ENCODE data around the gene PPFIBP1.

The PPFIBP1 gene

DNA sequence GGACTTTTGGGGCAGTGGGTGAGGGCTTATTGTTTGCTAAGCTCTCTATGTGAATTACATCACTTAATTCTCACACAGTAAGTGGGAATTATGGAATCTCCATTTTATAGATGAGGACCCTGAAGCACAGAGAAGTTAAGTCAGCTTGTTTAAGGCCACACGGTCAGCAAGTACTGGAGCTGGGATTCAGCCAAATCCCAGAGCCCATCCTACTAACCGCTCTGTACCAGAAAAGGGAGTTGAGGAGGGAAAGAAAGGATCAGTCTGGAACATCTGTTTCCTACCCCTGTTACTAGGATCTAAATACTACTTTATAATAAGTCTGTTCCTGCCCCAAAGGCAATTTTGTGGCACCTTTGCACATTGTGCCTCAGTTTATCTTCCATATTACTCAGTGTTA, 42.6 kb downstream of the PPFIBP1 start:
- H3K4me3 ChIP-seq (ENCODE audit: low read depth, low read length, poor library complexity, severe bottlenecking): no peak overlapping the region
- no peak overlapping the region for H3K27ac ChIP-seq (ENCODE audit: low read depth, low read length, poor library complexity, severe bottlenecking)
- H3K9me2 ChIP-seq (ENCODE audit: low read depth, low read length): no peaks in the 10 kb centered on the region
- H4K20me1 ChIP-seq (ENCODE audit: insufficient read depth, low read length): no peaks in the 10 kb centered on the region
- no peaks in the 10 kb centered on the region for H3K9me3 ChIP-seq (ENCODE audit: low read length)
- no peak overlapping the region for H2AFZ ChIP-seq (ENCODE audit: low read length)
- H3K79me2 ChIP-seq (ENCODE audit: insufficient read depth, low read length): no peaks in the 10 kb centered on the region
- H3K9ac ChIP-seq (ENCODE audit: low read length): no peak overlapping the region
- H3K4me2 ChIP-seq (ENCODE audit: low read length): no peak overlapping the region
- H3F3A ChIP-seq (ENCODE audit: insufficient read depth, low read length): no peaks in the 10 kb centered on the region
- no peaks in the 10 kb centered on the region for H3K27me3 ChIP-seq (ENCODE audit: insufficient read depth, low read length)
- TF ChIP-seq, protein P1, sequence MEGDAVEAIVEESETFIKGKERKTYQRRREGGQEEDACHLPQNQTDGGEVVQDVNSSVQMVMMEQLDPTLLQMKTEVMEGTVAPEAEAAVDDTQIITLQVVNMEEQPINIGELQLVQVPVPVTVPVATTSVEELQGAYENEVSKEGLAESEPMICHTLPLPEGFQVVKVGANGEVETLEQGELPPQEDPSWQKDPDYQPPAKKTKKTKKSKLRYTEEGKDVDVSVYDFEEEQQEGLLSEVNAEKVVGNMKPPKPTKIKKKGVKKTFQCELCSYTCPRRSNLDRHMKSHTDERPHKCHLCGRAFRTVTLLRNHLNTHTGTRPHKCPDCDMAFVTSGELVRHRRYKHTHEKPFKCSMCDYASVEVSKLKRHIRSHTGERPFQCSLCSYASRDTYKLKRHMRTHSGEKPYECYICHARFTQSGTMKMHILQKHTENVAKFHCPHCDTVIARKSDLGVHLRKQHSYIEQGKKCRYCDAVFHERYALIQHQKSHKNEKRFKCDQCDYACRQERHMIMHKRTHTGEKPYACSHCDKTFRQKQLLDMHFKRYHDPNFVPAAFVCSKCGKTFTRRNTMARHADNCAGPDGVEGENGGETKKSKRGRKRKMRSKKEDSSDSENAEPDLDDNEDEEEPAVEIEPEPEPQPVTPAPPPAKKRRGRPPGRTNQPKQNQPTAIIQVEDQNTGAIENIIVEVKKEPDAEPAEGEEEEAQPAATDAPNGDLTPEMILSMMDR (IDR thresholded peaks at IDR 0.05; ENCODE audit: low read length): no peak
- TF ChIP-seq EZH2 (IDR thresholded peaks at IDR 0.05; ENCODE audit: borderline replicate concordance, low read length): no peak
- no peaks in the 10 kb centered on the region for H3K4me1 ChIP-seq (ENCODE audit: insufficient read depth, low read length, severe bottlenecking)
- H3K36me3 ChIP-seq (ENCODE audit: insufficient read depth, low read length): no peaks in the 10 kb centered on the region

DNA sequence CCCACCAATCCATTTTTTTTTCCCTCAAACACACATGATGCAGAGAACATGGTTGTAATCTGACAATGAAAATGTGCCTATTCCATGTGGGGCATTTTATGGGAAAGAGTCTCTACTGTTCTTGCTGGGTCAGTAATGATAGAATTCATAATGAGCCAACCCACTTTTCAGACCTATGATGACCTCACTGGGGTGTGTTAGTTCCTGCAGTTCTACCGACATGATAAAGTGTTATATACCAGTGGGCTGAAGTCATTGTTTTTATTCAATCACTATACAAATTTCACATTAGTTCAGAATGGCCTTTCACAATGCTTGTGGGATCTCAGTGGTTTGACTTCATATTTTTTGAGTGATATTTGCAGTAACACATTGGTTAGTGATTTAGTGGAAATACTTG, 47.5 kb downstream of the PPFIBP1 start:
- H3K9me3 ChIP-seq (ENCODE audit: low read length): no peaks in the 10 kb centered on the region
- H3K4me1 ChIP-seq (ENCODE audit: insufficient read depth, low read length, severe bottlenecking): no peaks in the 10 kb centered on the region
- no peaks in the 10 kb centered on the region for H3K27me3 ChIP-seq (ENCODE audit: insufficient read depth, low read length)
- H3K4me2 ChIP-seq (ENCODE audit: low read length): no peak overlapping the region
- no peak overlapping the region for H2AFZ ChIP-seq (ENCODE audit: low read length)
- no peaks in the 10 kb centered on the region for H3K9me2 ChIP-seq (ENCODE audit: low read depth, low read length)
- no peak overlapping the region for H3K9ac ChIP-seq (ENCODE audit: low read length)
- H3K4me3 ChIP-seq (ENCODE audit: low read depth, low read length, poor library complexity, severe bottlenecking): no peak overlapping the region
- no peaks in the 10 kb centered on the region for H3F3A ChIP-seq (ENCODE audit: insufficient read depth, low read length)
- no peak for TF ChIP-seq EZH2 (IDR thresholded peaks at IDR 0.05; ENCODE audit: borderline replicate concordance, low read length)
- TF ChIP-seq, protein P1 (IDR thresholded peaks at IDR 0.05; ENCODE audit: low read length): no peak
- H3K36me3 ChIP-seq (ENCODE audit: insufficient read depth, low read length): no peaks in the 10 kb centered on the region
- no peaks in the 10 kb centered on the region for H3K79me2 ChIP-seq (ENCODE audit: insufficient read depth, low read length)
- H4K20me1 ChIP-seq (ENCODE audit: insufficient read depth, low read length): no peaks in the 10 kb centered on the region
- H3K27ac ChIP-seq (ENCODE audit: low read depth, low read length, poor library complexity, severe bottlenecking): no peak overlapping the region

DNA sequence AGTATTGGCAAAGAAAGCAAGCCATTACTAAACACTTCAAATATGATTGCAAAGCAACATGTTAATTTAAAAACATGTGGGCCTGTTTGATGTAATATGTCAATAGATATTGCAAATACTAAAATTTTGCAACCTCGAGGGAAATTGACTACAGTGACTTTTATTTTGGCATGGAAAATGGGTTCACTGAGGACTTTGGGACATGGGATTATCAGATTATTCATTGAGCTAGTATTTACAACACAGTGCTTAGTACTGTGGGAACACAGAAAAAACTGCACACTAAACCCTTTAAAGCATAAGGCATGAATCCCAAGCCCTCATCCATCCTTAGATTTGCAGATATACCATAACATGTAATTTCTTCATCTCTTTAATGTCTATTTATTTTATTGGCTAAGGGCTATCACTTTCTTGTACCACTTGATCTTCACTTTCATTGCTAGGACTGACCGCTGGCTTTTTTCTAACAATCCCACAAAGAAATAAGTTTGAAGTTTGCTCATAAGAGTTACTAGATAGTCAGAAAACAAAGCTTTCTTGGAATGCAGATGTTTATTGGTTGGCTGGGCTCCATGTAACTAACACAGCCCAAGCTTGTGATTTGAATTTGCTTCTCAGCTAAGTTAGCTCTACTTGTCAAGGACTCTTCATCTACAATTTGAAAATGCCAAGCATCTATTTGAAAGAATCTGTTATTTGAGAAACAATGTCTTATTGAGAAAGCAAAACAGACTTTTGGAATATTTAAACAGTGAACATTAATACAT, 48.7 kb downstream of the PPFIBP1 start:
- Histone ChIP-seq H4K20me1 (ENCODE audit: insufficient read depth, low read length) (no peaks in the 10 kb centered on the region), H3K36me3 (ENCODE audit: insufficient read depth, low read length) (no peaks in the 10 kb centered on the region), H3K9me2 (ENCODE audit: low read depth, low read length) (no peaks in the 10 kb centered on the region), H3K4me2 (ENCODE audit: low read length) (no peak overlapping the region), H3K4me3 (ENCODE audit: low read depth, low read length, poor library complexity, severe bottlenecking) (no peak overlapping the region), H3K9ac (ENCODE audit: low read length) (no peak overlapping the region), H3K79me2 (ENCODE audit: insufficient read depth, low read length) (no peaks in the 10 kb centered on the region), H3K4me1 (ENCODE audit: insufficient read depth, low read length, severe bottlenecking) (no peaks in the 10 kb centered on the region), H3K9me3 (ENCODE audit: low read length) (no peaks in the 10 kb centered on the region), H3K27ac (ENCODE audit: low read depth, low read length, poor library complexity, severe bottlenecking) (no peak overlapping the region), H3F3A (ENCODE audit: insufficient read depth, low read length) (no peaks in the 10 kb centered on the region), H3K27me3 (ENCODE audit: insufficient read depth, low read length) (no peaks in the 10 kb centered on the region), H2AFZ (ENCODE audit: low read length) (no peak overlapping the region)
- TF ChIP-seq EZH2 (IDR thresholded peaks at IDR 0.05; ENCODE audit: borderline replicate concordance, low read length): no peak
- TF ChIP-seq, protein P1 (IDR thresholded peaks at IDR 0.05; ENCODE audit: low read length): no peak

Measured in OCI-LY1 (cell line).